Neuron (in vitro differentiated cells): Measurements from ENCODE around the gene RAX.

Experiments
- H2AFZ ChIP-seq: one replicate; pipeline ENCODE4 v1.6.1; 2013; ENCODE audit warnings: low read depth, mild to moderate bottlenecking, inconsistent platforms, low read length, moderate library complexity
- H3K27me3 ChIP-seq: one replicate; pipeline ENCODE4 v1.6.1; 2013; ENCODE audit warnings: low read length; ENCODE audit not compliant: insufficient read depth
- H3K36me3 ChIP-seq: one replicate; pipeline ENCODE4 v1.6.1; 2013; ENCODE audit warnings: low read length; ENCODE audit not compliant: insufficient read depth
- H3K4me1 ChIP-seq: one replicate; pipeline ENCODE4 v1.6.1; 2013; ENCODE audit warnings: low read length; ENCODE audit not compliant: insufficient read depth
- H3K4me3 ChIP-seq: 2 replicates; pipeline ENCODE4 v1.5.1; 2013; ENCODE audit warnings: mild to moderate bottlenecking, low read length, moderate library complexity
- H3K9me3 ChIP-seq: one replicate; pipeline ENCODE4 v1.6.1; 2013; ENCODE audit warnings: low read length

RAX gene

DNA sequence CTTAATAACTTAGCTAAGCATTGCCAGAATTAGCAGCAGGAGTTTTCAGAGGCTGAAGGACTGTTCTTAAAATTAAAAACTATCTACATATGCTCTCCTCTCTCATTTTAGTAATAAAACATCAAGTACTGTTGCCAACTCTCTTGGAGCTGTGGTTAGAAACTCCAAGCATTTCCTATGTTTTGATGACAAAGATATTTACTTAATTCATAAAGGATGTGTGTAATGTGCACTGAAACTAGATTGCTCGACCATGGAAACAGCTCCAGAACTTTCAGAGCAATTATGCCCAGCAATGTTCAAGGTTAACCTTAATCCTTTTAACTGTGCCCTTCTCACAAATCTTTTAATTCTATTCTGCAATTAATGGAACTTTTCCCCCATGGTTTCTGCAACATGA, 44.9 kb downstream of the RAX start:
- H2AFZ ChIP-seq: no peak overlapping the region
- no peaks in the 10 kb centered on the region for H3K4me1 ChIP-seq
- no peak overlapping the region for H3K4me3 ChIP-seq
- H3K9me3 ChIP-seq: no peaks in the 10 kb centered on the region
- H3K36me3 ChIP-seq: no peaks in the 10 kb centered on the region
- H3K27me3 ChIP-seq: peaks cover 29% of the 10 kb centered on the region

DNA sequence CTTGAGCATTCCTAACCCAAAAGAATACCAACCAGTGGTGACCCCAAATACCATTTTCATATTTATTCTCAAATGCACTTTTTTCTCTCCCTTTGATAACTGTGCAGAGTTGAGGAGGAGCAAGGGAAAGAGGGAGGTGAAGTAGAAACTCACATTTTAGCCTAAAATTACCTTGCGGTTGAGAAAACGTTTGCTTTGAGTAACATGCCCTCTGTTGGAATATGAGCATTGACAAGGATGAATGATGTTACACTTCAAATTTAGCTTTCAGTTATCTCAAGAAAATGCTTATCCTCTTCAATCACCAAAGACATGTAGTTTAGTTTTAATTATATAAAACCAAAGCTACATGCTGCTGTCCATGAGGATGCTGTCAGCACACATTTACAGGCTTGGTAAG, 50.9 kb downstream of the RAX start:
- peaks cover 2% of the 10 kb centered on the region for H3K4me1 ChIP-seq
- H2AFZ ChIP-seq: no peak overlapping the region
- H3K27me3 ChIP-seq: peaks cover 68% of the 10 kb centered on the region
- no peaks in the 10 kb centered on the region for H3K9me3 ChIP-seq
- no peak overlapping the region for H3K4me3 ChIP-seq
- no peaks in the 10 kb centered on the region for H3K36me3 ChIP-seq

DNA sequence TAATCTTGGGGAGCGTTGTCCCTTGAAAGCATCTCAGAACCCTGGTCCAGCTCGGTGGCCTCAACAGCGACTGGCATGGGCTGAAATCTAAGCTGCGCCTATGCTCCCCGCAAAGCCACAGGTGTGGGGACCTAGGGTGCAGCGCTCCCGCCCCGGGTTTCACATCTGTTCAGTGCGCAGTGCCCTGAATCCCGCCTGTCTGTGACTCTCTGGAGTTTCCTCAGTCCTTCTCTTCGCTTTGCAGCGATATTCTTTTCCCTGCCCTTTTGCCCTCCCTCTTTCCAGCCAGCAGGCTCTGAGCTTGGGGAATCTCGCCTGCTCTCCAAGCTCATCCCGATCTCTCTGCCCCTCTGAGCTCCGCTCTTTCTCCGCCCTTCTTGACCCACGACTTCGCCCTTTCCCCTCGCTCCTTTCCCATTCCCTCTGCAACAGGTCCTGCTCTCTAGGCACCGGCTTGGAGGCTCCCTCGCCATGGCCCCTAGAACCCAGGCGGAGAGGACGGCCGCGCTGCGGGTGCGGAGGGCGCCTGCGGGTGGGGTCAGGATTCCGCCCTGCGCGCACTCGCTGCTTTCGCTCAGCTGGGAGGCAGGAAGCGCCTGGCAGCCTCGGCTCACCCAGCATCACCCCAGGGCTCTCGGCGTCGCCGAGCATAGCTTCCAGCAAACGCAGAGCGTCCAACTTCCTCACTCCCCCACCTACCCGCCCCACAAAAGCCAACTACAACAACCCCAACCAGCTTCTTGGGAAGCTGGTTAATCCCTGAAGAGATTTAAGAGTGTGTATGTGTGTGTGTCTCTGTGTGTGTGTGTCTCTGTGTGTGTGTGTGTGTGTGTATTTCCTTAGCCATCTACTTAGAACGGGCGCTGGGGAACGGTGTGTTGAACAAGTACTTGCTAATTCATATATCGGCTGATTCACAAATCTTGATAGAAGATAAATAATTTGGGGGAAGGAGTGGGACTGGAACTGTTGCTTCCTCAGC, 52.2 kb downstream of the RAX start:
- Histone ChIP-seq H3K4me1 (peaks cover 2% of the 10 kb centered on the region), H3K9me3 (no peaks in the 10 kb centered on the region), H2AFZ (no peak overlapping the region), H3K27me3 (peaks cover 81% of the 10 kb centered on the region), H3K36me3 (no peaks in the 10 kb centered on the region), H3K4me3 (no peak overlapping the region)

DNA sequence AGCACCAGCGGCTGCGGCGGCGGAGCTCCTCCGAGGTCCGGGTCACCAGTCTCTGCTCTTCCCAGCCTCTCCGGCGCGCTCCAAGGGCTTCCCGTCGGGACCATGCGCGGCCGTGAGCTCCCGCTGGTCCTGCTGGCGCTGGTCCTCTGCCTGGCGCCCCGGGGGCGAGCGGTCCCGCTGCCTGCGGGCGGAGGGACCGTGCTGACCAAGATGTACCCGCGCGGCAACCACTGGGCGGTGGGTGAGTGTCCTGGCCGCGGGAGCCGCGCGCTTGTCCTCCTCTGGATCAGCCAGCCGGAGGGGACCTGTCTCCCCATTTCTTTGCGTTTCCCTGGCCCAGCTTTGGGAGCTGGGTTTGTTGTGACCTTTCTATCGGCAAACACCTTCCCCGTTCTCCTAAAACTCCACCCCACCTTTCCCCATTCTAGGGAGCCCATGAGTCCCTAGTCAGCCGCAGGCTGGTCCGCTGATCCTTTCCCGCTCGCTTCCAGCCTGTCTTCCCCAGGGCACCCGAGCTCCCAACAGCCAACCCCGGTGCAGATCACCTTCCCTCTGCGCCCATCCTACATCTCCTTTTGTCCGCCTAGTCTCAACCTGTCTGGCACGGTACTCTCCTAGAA, 53.0 kb downstream of the RAX start:
- no peak overlapping the region for H3K4me3 ChIP-seq
- no peaks in the 10 kb centered on the region for H3K36me3 ChIP-seq
- H3K9me3 ChIP-seq: no peaks in the 10 kb centered on the region
- H3K27me3 ChIP-seq: peaks cover 83% of the 10 kb centered on the region
- peaks cover 2% of the 10 kb centered on the region for H3K4me1 ChIP-seq
- H2AFZ ChIP-seq: no peak overlapping the region

DNA sequence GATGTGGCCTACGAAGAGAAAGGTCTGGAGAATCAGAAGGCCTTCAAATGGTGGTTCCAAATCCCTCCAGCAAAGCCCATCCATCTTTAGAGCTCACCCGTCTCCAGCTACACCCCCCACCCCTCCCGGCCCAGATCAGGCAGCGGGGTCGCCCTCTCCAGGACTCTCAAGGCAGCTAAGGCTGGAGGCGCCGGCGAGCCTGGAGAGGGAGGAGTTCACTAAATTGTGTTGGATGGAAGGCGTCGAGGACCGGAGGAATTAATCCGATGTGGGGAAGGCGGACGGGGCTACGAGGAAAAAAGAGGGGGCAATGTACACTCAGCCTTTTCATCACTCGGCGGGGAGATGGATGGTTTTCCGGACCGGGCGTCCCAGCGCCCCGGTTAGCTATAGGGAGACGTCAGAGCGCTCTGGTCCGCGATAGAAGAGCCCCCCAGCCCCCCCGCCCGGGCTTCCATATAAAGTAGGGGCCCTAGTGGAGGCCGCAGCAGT, 53.5 kb downstream of the RAX start, which contains the start of gene GRP:
Gene GRP, plus strand, starts transcription at position 487 of the 492 bp plus-strand sequence. CDS start 108 bp downstream, outside the sequence.
- H3K36me3 ChIP-seq: no peaks in the 10 kb centered on the region
- H2AFZ ChIP-seq: no peak within 1 kb of the TSS
- peaks cover 2% of the 10 kb centered on the region for H3K4me1 ChIP-seq
- no peak within 1 kb of the TSS for H3K4me3 ChIP-seq
- H3K27me3 ChIP-seq: peaks cover 79% of the 10 kb centered on the region
- H3K9me3 ChIP-seq: no peaks in the 10 kb centered on the region

DNA sequence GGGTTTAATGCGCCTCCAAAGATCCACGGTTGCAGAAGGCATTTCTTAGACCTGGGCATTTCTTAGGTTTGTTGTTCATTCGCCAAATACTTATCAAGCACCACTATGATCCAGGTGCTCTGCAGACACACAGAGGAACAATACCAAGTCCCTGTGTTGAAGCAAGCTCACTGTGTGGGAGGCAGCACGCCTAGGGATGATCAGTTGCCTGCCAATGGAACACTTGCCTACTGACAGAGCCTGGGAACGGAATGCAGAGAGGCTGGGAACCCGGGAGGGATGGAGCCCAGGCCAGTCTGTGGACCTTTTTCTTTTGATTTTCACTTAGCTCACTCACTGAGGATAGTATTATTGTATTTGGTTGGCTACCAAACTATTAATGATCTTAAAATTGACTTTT, 55.2 kb downstream of the RAX start:
- no peak overlapping the region for H3K4me3 ChIP-seq
- H3K4me1 ChIP-seq: peaks cover 2% of the 10 kb centered on the region
- no peaks in the 10 kb centered on the region for H3K9me3 ChIP-seq
- H2AFZ ChIP-seq: no peak overlapping the region
- H3K27me3 ChIP-seq: peaks cover 69% of the 10 kb centered on the region
- no peaks in the 10 kb centered on the region for H3K36me3 ChIP-seq
